BJ (cell line): Measurements from ENCODE around the gene COA1. TPM values are rescaled to one million over a fixed set of nuclear protein-coding genes. Genes with fewer than 3 reads are reported as not detected.

Experiments
- CTCF ChIA-PET: fragments of 350-600 bp; formaldehyde crosslinking; extraction: SDS; loops from one replicate; lab custom pipeline; 2021; ENCODE audit warnings: antibody characterized with exemption, inconsistent platforms; lab: Yijun Ruan, JAX
- POLR2A ChIA-PET: fragments of 300-600 bp; sonication (Branson Sonifier 250); formaldehyde crosslinking; extraction: SDS; loops from one replicate; lab custom pipeline; 2021; ENCODE audit warnings: antibody characterized with exemption; lab: Charles Lee
- DNase-seq: peaks from one replicate; pipeline ENCODE4 v3.0.0-alpha.2; 2011; ENCODE audit warnings: low read depth
- H3K27me3 ChIP-seq: 2 replicates; pipeline ENCODE4 v1.6.0; 2011; ENCODE audit warnings: low read length; ENCODE audit not compliant: control insufficient read depth, insufficient read depth
- H3K36me3 ChIP-seq: 2 replicates; pipeline ENCODE4 v1.5.1; 2011; ENCODE audit warnings: low read length; ENCODE audit not compliant: control insufficient read depth, insufficient read depth
- H3K4me3 ChIP-seq: 2 replicates; pipeline ENCODE4 v1.5.1; 2011; ENCODE audit warnings: low read depth, mild to moderate bottlenecking, control low read depth, low read length
- polyA plus RNA-seq: library from polyadenylated mRNA; depleted of rRNA; stranded (reverse); fragments of >200 nt; gene quantifications from 2 replicates; pipeline ENCODE4 v1.2.3, GENCODE V29; 2011
- TF ChIP-seq, protein P1 (sequence below): IDR thresholded peaks from 2 replicates; pipeline ENCODE4 v1.5.1; 2011; ENCODE audit warnings: low read depth, mild to moderate bottlenecking, control low read depth, inconsistent platforms, low read length, moderate library complexity; ENCODE audit not compliant: insufficient read depth

The COA1 gene
- polyA plus RNA-seq, 1 experiment = 20.2 TPM

- no peaks in the 10 kb centered on the region for H3K36me3 ChIP-seq
- CTCF ChIA-PET = interaction anchor here (0.6 to 11.3 kb wide), 4 partner anchors 47 to 80 kb away, joined by 3 to 95 read pairs (median 3); partner anchors contain the start of gene STK17A
- POLR2A ChIA-PET = no interaction called here
- TF ChIP-seq, protein P1, sequence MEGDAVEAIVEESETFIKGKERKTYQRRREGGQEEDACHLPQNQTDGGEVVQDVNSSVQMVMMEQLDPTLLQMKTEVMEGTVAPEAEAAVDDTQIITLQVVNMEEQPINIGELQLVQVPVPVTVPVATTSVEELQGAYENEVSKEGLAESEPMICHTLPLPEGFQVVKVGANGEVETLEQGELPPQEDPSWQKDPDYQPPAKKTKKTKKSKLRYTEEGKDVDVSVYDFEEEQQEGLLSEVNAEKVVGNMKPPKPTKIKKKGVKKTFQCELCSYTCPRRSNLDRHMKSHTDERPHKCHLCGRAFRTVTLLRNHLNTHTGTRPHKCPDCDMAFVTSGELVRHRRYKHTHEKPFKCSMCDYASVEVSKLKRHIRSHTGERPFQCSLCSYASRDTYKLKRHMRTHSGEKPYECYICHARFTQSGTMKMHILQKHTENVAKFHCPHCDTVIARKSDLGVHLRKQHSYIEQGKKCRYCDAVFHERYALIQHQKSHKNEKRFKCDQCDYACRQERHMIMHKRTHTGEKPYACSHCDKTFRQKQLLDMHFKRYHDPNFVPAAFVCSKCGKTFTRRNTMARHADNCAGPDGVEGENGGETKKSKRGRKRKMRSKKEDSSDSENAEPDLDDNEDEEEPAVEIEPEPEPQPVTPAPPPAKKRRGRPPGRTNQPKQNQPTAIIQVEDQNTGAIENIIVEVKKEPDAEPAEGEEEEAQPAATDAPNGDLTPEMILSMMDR = no peak
- no peak for DNase-seq
- no peaks in the 10 kb centered on the region for H3K27me3 ChIP-seq
- no peak overlapping the region for H3K4me3 ChIP-seq
Measured at GRCh38 chr7:43653466-43653865, 75.9 kb downstream of the COA1 start.

- DNase-seq = no peak
- H3K27me3 ChIP-seq = no peaks in the 10 kb centered on the region
- POLR2A ChIA-PET = no interaction called here
- H3K36me3 ChIP-seq = no peaks in the 10 kb centered on the region
- CTCF ChIA-PET = interaction anchor here (1.7 to 11.3 kb wide), 2 partner anchors 48 to 69 kb away, joined by 13 to 95 read pairs; partner anchors contain the start of gene STK17A
- TF ChIP-seq, protein P1 = no peak
- no peak overlapping the region for H3K4me3 ChIP-seq
Measured at GRCh38 chr7:43652364-43652763, 77.0 kb downstream of the COA1 start.

GRCh38 chr7:43650457-43651052 lies 78.8 kb downstream of the COA1 start:
- CTCF ChIA-PET = interaction anchor here (1.5 to 11.3 kb wide), 4 partner anchors 10 to 67 kb away, joined by 3 to 95 read pairs (median 20); partner anchors contain the start of gene STK17A

DNA sequence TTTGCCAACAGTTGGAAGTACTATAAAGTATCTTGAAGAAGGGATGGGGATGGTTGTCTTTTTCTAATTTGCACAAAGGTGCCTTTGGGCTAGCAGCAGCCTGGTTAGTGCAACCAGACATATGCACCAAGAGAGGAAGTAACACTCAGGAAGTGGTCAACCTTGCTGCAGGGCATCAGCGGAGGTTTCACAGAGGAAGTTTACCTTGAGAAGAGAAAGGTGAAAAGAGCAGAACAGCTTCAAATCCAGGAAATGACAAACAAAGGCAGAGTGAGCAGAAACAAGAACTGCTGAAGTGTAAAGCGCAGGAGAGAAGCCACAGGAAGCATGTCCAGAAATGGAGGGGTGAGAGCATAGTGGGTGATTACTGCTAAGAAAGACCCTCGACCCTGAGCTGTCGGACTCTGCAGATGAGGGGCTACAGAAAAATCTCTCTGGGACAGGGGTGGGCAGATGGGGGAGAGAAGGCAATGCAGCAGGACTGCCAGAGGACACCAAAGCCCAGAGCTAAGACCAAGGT lies 79.5 kb downstream of the COA1 start:
- ChIA-PET POLR2A (interaction anchor here (1.0 kb wide), 1 partner anchor 67 kb away, joined by 3 read pairs; the partner anchor contains the start of gene STK17A), CTCF (interaction anchor here (1.5 to 11.3 kb wide), 4 partner anchors 11 to 66 kb away, joined by 3 to 95 read pairs (median 20); partner anchors contain the start of gene STK17A)
- DNase-seq = no peak
- Histone ChIP-seq H3K4me3 (no peak overlapping the region), H3K36me3 (no peaks in the 10 kb centered on the region; the same call in 1 of the 2 replicates), H3K27me3 (no peaks in the 10 kb centered on the region)
- TF ChIP-seq, protein P1 = no peak

More at GRCh38 chr7:43650457-43651052, 78.8 kb downstream of the COA1 start:
- POLR2A ChIA-PET = interaction anchor here (0.8 to 1.0 kb wide), 2 partner anchors 68 to 1318 kb away, joined by 3 read pairs; partner anchors contain the start of gene STK17A
- no peak overlapping the region for H3K4me3 ChIP-seq
- H3K27me3 ChIP-seq = no peaks in the 10 kb centered on the region
- TF ChIP-seq, protein P1 = no peak
- DNase-seq = peak; percentile 83
- no peaks in the 10 kb centered on the region; the same call in 1 of the 2 replicates for H3K36me3 ChIP-seq
